GM23248 (cell line): ENCODE data around the gene MTUS2.

Source experiments
- EZH2 ChIP-seq: fragments of 200-600 bp; sonication (generic); IDR thresholded peaks from 2 replicates; pipeline ENCODE4 v1.6.1; 2018; ENCODE audit warnings: antibody characterized with exemption, mild to moderate bottlenecking; ENCODE audit not compliant: insufficient read depth, poor library complexity, severe bottlenecking
- EZH2phosphoT487 ChIP-seq: fragments of 200-600 bp; sonication (generic); IDR thresholded peaks from 2 replicates; pipeline ENCODE4 v1.6.1; 2018; ENCODE audit warnings: antibody characterized with exemption, moderate library complexity, mild to moderate bottlenecking, low read depth; ENCODE audit not compliant: insufficient read depth

DNA sequence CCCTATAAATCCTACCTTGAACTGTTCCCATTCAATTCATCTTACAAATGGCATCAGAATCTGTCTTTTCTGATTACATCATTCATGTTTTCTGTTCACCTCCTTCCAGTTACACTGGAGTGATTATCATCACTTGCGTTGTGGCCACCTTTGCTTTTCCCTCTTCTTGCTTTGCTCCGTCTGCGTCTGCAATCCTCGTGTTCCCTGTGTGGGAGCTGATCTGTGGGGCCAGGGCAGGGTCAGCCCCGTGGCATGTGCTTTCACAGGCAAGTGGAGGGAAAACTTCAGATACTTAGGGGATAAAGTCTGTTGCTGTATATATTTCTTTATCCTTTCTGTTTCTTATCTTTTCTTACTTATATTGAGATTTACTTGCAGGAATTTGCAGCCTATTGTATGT is 497.7 kb downstream of the MTUS2 start:
- no peak for TF ChIP-seq EZH2
- no peak for TF ChIP-seq EZH2phosphoT487
